Activated B cell treated with CpG ODN at 0.5 μM for 24 hours (primary cell): ENCODE data around the gene KMO. TPM values are rescaled to one million over a fixed set of nuclear protein-coding genes. Genes with fewer than 3 reads are reported as not detected.

Experiments
- ATAC-seq: fragments of 200-7000 bp; cut with Tn5 transposase; one replicate; pipeline ENCODE4 v1.10.0; 2021; ENCODE audit warnings: low read depth, mild to moderate bottlenecking, moderate library complexity
- CTCF ChIA-PET: fragments of 350-600 bp; sonication (Branson Sonifier 250); formaldehyde crosslinking; loops from one replicate; lab custom pipeline; 2021; ENCODE audit warnings: antibody characterized with exemption; lab: Charles Lee
- POLR2A ChIA-PET: fragments of 350-600 bp; sonication (Branson Sonifier 250); formaldehyde crosslinking; loops from one replicate; lab custom pipeline; 2021; ENCODE audit warnings: antibody characterized with exemption; lab: Charles Lee
- DNase-seq: peaks from one replicate; pipeline ENCODE4 v3.0.0; 2022
- H3K27ac Mint-ChIP-seq: one replicate; pipeline ENCODE4 v1.8.0; 2020; ENCODE audit warnings: mixed read lengths
- H3K27me3 Mint-ChIP-seq: one replicate; pipeline ENCODE4 v1.8.0; 2021; ENCODE audit warnings: mixed read lengths
- H3K36me3 Mint-ChIP-seq: one replicate; pipeline ENCODE4 v1.8.0; 2021; ENCODE audit warnings: low read depth, mixed read lengths
- H3K4me1 Mint-ChIP-seq: one replicate; pipeline ENCODE4 v1.8.0; 2021; ENCODE audit warnings: mixed read lengths
- H3K4me3 Mint-ChIP-seq: one replicate; pipeline ENCODE4 v1.8.0; 2020; ENCODE audit warnings: mild to moderate bottlenecking, mixed read lengths
- H3K9me3 Mint-ChIP-seq: one replicate; pipeline ENCODE4 v1.8.0; 2020; ENCODE audit warnings: mixed read lengths
- CTCF ChIP-seq: fragments of 200-600 bp; IDR thresholded peaks from one replicate; pipeline ENCODE4 v1.8.0; 2022; ENCODE audit warnings: antibody characterized with exemption, mild to moderate bottlenecking
- intact Hi-C: fragments of 100-400 bp; cut with micrococcal nuclease; formaldehyde crosslinking; loops from one replicate; pipeline ENCODE4 v1.15.1; 2024
- total RNA-seq: library from RNA; stranded (reverse); gene quantifications from 2 replicates; pipeline ENCODE4 v1.2.3, GENCODE V29; 2022

KMO gene
- 44.8 and 53.6 TPM in 2 replicates for total RNA-seq

- Mint-ChIP-seq H3K27me3 (no peaks in the 10 kb centered on the region), H3K36me3 (peaks cover 27% of the 10 kb centered on the region), H3K4me3 (peak within 1 kb of the TSS; percentile 91), H3K9me3 (peaks cover 4% of the 10 kb centered on the region), H3K4me1 (peaks cover 50% of the 10 kb centered on the region), H3K27ac (peak within 1 kb of the TSS; percentile 98)
- intact Hi-C loops, result loop anchor here (1.0 to 10.0 kb wide), 5 partner anchors 20 to 1753 kb away; no protein-coding TSS in a partner anchor
- CTCF ChIA-PET, result interaction anchor here (1.0 to 1.7 kb wide), 8 partner anchors 12 to 302 kb away, joined by 3 to 12 read pairs (median 4); no protein-coding TSS in a partner anchor
- POLR2A ChIA-PET, result interaction anchor here (0.6 to 9.2 kb wide), 13 partner anchors 9 to 108 kb away, joined by 3 to 157 read pairs (median 6); partner anchors contain the start of genes CHML, FH and OPN3
- TF ChIP-seq CTCF, result no peak
- DNase-seq, result no peak
- peak; percentile 56 for ATAC-seq
Measured at GRCh38 chr1:241532162-241532531, at the start of gene KMO. KMO (plus strand) TSS chr1:241532378; CDS start chr1:241532445, 67 bp downstream.

GRCh38 chr1:241482761-241483250, 49.4 kb upstream of the KMO start:
- no peaks in the 10 kb centered on the region for H3K36me3 Mint-ChIP-seq
- TF ChIP-seq CTCF, result no peak

GRCh38 chr1:241485145-241485544, 47.0 kb upstream of the KMO start:
- Mint-ChIP-seq H3K36me3 (peaks cover 2% of the 10 kb centered on the region), H3K4me1 (peaks cover 6% of the 10 kb centered on the region), H3K4me3 (no peak overlapping the region), H3K9me3 (peaks cover 5% of the 10 kb centered on the region), H3K27ac (no peak overlapping the region), H3K27me3 (no peaks in the 10 kb centered on the region)
- ChIA-PET CTCF (interaction anchor here (1.1 to 1.7 kb wide), 5 partner anchors 13 to 753 kb away, joined by 3 to 9 read pairs (median 5); no protein-coding TSS in a partner anchor), POLR2A (no interaction called here)
- intact Hi-C loops, result loop anchor here (1.0 to 5.0 kb wide), 3 partner anchors 153 to 598 kb away; no protein-coding TSS in a partner anchor
- ATAC-seq, result no peak
- no peak for TF ChIP-seq CTCF
- no peak for DNase-seq

More at GRCh38 chr1:241482761-241483250, 49.4 kb upstream of the KMO start:
- Mint-ChIP-seq H3K4me3 (no peak overlapping the region), H3K27me3 (no peaks in the 10 kb centered on the region), H3K4me1 (peaks cover 16% of the 10 kb centered on the region), H3K9me3 (peaks cover 5% of the 10 kb centered on the region), H3K27ac (no peak overlapping the region)
- ATAC-seq (no peak), DNase-seq (no peak)
- intact Hi-C loops, result no loop called here
- POLR2A ChIA-PET, result no interaction called here
- CTCF ChIA-PET, result no interaction called here

- Mint-ChIP-seq H3K27me3 (no peaks in the 10 kb centered on the region), H3K27ac (no peak overlapping the region), H3K9me3 (peaks cover 2% of the 10 kb centered on the region), H3K4me1 (peaks cover 6% of the 10 kb centered on the region), H3K36me3 (peaks cover 2% of the 10 kb centered on the region), H3K4me3 (no peak overlapping the region)
- POLR2A ChIA-PET, result no interaction called here
- DNase-seq (no peak), ATAC-seq (no peak)
- intact Hi-C loops, result loop anchor here (1.0 to 5.0 kb wide), 3 partner anchors 153 to 598 kb away; no protein-coding TSS in a partner anchor
- TF ChIP-seq CTCF, result no peak
- CTCF ChIA-PET, result interaction anchor here (0.7 to 1.7 kb wide), 8 partner anchors 13 to 753 kb away, joined by 3 to 9 read pairs (median 4); no protein-coding TSS in a partner anchor
Measured at GRCh38 chr1:241485554-241485992, 46.6 kb upstream of the KMO start.

- DNase-seq, result no peak
- ChIA-PET POLR2A (no interaction called here), CTCF (no interaction called here)
- intact Hi-C loops, result loop anchor here (5.0 kb wide), 2 partner anchors 156 to 601 kb away; no protein-coding TSS in a partner anchor
- Mint-ChIP-seq H3K27me3 (no peaks in the 10 kb centered on the region), H3K9me3 (peaks cover 2% of the 10 kb centered on the region), H3K36me3 (peaks cover 5% of the 10 kb centered on the region), H3K4me3 (no peak overlapping the region), H3K4me1 (peaks cover 8% of the 10 kb centered on the region), H3K27ac (no peak overlapping the region)
- no peak for TF ChIP-seq CTCF
- ATAC-seq, result no peak
Measured at GRCh38 chr1:241488739-241489138, 43.4 kb upstream of the KMO start.
